ENCODE data around the gene KBTBD12. TPM values are rescaled to one million over a fixed set of nuclear protein-coding genes. Genes with fewer than 3 reads are reported as not detected.

Gene KBTBD12
- total and polyA plus RNA-seq, 2 experiments from 2014 or later: 0.07 TPM; not detected in 1

DNA sequence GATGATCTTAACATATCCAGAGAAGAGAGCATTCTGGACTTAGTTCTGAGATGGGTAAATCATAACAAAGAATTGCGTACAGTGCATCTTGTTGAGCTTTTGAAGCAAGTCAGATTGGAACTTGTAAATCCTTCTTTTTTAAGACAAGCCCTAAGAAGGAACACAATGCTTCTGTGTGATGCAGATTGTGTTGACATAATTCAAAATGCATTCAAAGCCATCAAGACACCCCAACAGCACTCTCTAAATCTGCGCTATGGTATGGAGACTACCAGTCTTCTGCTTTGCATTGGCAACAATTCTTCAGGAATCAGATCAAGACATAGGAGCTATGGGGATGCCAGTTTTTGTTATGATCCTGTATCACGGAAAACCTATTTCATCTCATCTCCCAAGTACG, 8.6 kb downstream of the KBTBD12 start:
- H2AFZ ChIP-seq: no peak overlapping the region
- no peak overlapping the region for H3K4me3 ChIP-seq
- no peaks in the 10 kb centered on the region for H3K36me3 ChIP-seq (replicated peaks; ENCODE audit: insufficient read depth, low read depth)
- no peaks in the 10 kb centered on the region for H3K9me3 ChIP-seq (ENCODE audit: low read depth)
- H3K27me3 ChIP-seq: peaks cover 14% of the 10 kb centered on the region
- no peak overlapping the region for H3K27ac ChIP-seq
- no peaks in the 10 kb centered on the region for H4K20me1 ChIP-seq (ENCODE audit: insufficient read depth, poor library complexity, severe bottlenecking)
- 94% methylated on average over 4 of the region's 4 CpGs for WGBS (ENCODE audit: low lambda C conversion rate, missing lambda C conversion rate)
- no peaks in the 10 kb centered on the region for H3K4me1 ChIP-seq (ENCODE audit: insufficient read depth)
- no peaks in the 10 kb centered on the region for H3K9me2 ChIP-seq (replicated peaks; ENCODE audit: insufficient read depth)
- TF ChIP-seq EZH2 (IDR thresholded peaks at IDR 0.05; ENCODE audit: borderline replicate concordance): no peak
- TF ChIP-seq, protein P1, sequence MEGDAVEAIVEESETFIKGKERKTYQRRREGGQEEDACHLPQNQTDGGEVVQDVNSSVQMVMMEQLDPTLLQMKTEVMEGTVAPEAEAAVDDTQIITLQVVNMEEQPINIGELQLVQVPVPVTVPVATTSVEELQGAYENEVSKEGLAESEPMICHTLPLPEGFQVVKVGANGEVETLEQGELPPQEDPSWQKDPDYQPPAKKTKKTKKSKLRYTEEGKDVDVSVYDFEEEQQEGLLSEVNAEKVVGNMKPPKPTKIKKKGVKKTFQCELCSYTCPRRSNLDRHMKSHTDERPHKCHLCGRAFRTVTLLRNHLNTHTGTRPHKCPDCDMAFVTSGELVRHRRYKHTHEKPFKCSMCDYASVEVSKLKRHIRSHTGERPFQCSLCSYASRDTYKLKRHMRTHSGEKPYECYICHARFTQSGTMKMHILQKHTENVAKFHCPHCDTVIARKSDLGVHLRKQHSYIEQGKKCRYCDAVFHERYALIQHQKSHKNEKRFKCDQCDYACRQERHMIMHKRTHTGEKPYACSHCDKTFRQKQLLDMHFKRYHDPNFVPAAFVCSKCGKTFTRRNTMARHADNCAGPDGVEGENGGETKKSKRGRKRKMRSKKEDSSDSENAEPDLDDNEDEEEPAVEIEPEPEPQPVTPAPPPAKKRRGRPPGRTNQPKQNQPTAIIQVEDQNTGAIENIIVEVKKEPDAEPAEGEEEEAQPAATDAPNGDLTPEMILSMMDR (IDR thresholded peaks at IDR 0.05; ENCODE audit: poor library complexity): no peak
- TF ChIP-seq EZH2phosphoT487 (IDR thresholded peaks at IDR 0.05; ENCODE audit: low read depth, severe bottlenecking, unreplicated experiment): no peak
- H3K79me2 ChIP-seq: no peaks in the 10 kb centered on the region
- H3K4me2 ChIP-seq: no peak overlapping the region
- DNase-seq (ENCODE audit: low spot score): no peak

DNA sequence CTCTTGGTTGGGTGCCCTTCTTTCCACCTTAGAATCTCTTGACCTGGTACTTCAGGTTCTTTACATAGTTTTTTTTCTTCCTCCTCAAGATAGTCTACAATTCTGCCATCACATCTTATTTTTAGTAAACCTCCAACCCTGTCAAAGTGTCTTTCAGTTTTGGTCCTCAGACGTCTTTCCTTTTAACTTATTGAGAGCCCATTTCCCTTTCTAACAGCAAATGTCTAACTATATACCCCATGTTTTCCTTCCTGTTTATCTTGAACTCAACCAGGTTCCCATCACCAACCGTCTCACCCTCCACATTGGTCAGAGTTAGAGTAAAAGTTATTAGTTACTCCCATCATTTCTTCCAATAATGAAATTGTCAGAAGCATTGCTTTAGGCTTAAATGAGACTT, 10.4 kb downstream of the KBTBD12 start:
- Histone ChIP-seq H3K27ac (no peak overlapping the region), H3K4me1 (ENCODE audit: insufficient read depth) (no peaks in the 10 kb centered on the region), H3K79me2 (no peaks in the 10 kb centered on the region), H4K20me1 (ENCODE audit: insufficient read depth, poor library complexity, severe bottlenecking) (no peaks in the 10 kb centered on the region), H3K4me3 (no peak overlapping the region), H3K36me3 (replicated peaks; ENCODE audit: insufficient read depth, low read depth) (no peaks in the 10 kb centered on the region), H3K9me2 (replicated peaks; ENCODE audit: insufficient read depth) (no peaks in the 10 kb centered on the region), H3K9me3 (ENCODE audit: low read depth) (no peaks in the 10 kb centered on the region), H3K27me3 (peaks cover 14% of the 10 kb centered on the region), H3K4me2 (no peak overlapping the region), H2AFZ (no peak overlapping the region)
- 89% methylated on average over 2 of the region's 2 CpGs for WGBS (ENCODE audit: low lambda C conversion rate, missing lambda C conversion rate)
- TF ChIP-seq, protein P1 (IDR thresholded peaks at IDR 0.05; ENCODE audit: poor library complexity): no peak
- TF ChIP-seq EZH2phosphoT487 (IDR thresholded peaks at IDR 0.05; ENCODE audit: low read depth, severe bottlenecking, unreplicated experiment) (no peak), EZH2 (IDR thresholded peaks at IDR 0.05; ENCODE audit: borderline replicate concordance) (no peak)
- DNase-seq (ENCODE audit: low spot score): no peak

DNA sequence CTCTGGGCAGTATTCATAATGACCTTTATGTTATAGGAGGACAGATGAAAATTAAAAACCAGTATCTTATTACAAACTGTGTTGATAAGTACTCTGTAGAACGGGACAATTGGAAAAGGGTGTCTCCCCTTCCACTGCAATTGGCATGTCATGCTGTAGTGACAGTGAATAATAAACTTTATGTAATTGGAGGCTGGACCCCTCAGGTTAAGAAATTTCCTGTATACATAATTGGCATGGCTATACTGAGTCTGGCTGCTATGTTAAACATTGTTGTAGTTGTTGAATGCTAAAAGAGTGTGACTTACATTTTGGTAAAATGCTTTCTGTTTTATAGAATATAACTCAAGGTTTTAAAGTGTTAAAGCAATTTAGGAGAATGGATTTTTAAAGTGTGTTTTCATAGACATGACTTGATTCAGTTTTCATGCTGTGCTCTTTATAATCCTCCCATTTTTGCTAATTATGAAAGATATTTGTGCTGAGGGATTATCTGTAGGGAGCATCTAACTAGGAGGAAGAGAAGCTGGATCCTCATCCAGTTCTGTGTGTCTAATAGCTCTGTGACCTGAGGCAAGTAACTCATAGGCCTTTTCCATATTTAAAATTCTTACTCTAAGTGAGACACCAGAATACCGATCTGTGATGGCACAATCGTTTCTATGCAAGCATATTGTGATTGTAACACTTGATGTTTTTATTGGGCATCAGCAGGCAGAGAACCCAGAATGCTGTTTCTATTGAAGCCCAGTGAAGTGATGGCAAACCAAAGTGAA, 13.0 kb downstream of the KBTBD12 start:
- no peaks in the 10 kb centered on the region for H3K4me1 ChIP-seq (ENCODE audit: insufficient read depth)
- WGBS (ENCODE audit: low lambda C conversion rate, missing lambda C conversion rate): 87% methylated on average over 3 of the region's 3 CpGs
- no peak overlapping the region for H3K4me3 ChIP-seq
- no peaks in the 10 kb centered on the region for H4K20me1 ChIP-seq (ENCODE audit: insufficient read depth, poor library complexity, severe bottlenecking)
- no peak overlapping the region for H3K27ac ChIP-seq
- TF ChIP-seq EZH2phosphoT487 (IDR thresholded peaks at IDR 0.05; ENCODE audit: low read depth, severe bottlenecking, unreplicated experiment): no peak
- TF ChIP-seq, protein P1 (IDR thresholded peaks at IDR 0.05; ENCODE audit: poor library complexity): no peak
- TF ChIP-seq EZH2 (IDR thresholded peaks at IDR 0.05; ENCODE audit: borderline replicate concordance): no peak
- H2AFZ ChIP-seq: no peak overlapping the region
- H3K36me3 ChIP-seq (replicated peaks; ENCODE audit: insufficient read depth, low read depth): no peaks in the 10 kb centered on the region
- H3K9me2 ChIP-seq (replicated peaks; ENCODE audit: insufficient read depth): no peaks in the 10 kb centered on the region
- no peak for DNase-seq (ENCODE audit: low spot score)
- peaks cover 10% of the 10 kb centered on the region for H3K27me3 ChIP-seq
- no peaks in the 10 kb centered on the region for H3K79me2 ChIP-seq
- H3K9me3 ChIP-seq (ENCODE audit: low read depth): no peaks in the 10 kb centered on the region
- no peak overlapping the region for H3K4me2 ChIP-seq
